Endodermal cell (in vitro differentiated cells): ENCODE data around the gene S100PBP. TPM values are rescaled to one million over a fixed set of nuclear protein-coding genes. Genes with fewer than 3 reads are reported as not detected.

Source experiments
- DNase-seq: peaks from one replicate; pipeline ENCODE4 v3.0.0-alpha.2; 2017
- H3K27ac ChIP-seq: 2 replicates; pipeline ENCODE4 v1.5.1; 2013; ENCODE audit warnings: mild to moderate bottlenecking, low read depth, low read length, moderate library complexity
- H3K27me3 ChIP-seq: 2 replicates; pipeline ENCODE4 v1.6.1; 2013; ENCODE audit warnings: mild to moderate bottlenecking, low read length, moderate library complexity; ENCODE audit not compliant: insufficient read depth, control insufficient read depth, poor library complexity, severe bottlenecking
- H3K36me3 ChIP-seq: 2 replicates; pipeline ENCODE4 v1.7.0; 2013; ENCODE audit warnings: mild to moderate bottlenecking, low read length, moderate library complexity; ENCODE audit not compliant: control insufficient read depth, insufficient read depth
- H3K4me1 ChIP-seq: one replicate; pipeline ENCODE4 v1.7.0; 2013; ENCODE audit warnings: low read length; ENCODE audit not compliant: control insufficient read depth, insufficient read depth
- H3K4me3 ChIP-seq: 2 replicates; pipeline ENCODE4 v1.5.1; 2013; ENCODE audit warnings: mild to moderate bottlenecking, low read length, moderate library complexity
- H3K9ac ChIP-seq: 2 replicates; pipeline ENCODE4 v1.6.1; 2013; ENCODE audit warnings: mild to moderate bottlenecking, low read length, moderate library complexity; ENCODE audit not compliant: poor library complexity, severe bottlenecking; ENCODE audit errors: extremely low read depth
- H3K9me3 ChIP-seq: 2 replicates; pipeline ENCODE4 v1.6.1; 2013; ENCODE audit warnings: mild to moderate bottlenecking, low read length, moderate library complexity; ENCODE audit not compliant: control insufficient read depth
- H3K27ac Mint-ChIP-seq: 2 replicates; pipeline ENCODE4 v1.8.0; 2020; ENCODE audit warnings: mixed read lengths
- H3K27me3 Mint-ChIP-seq: 2 replicates; pipeline ENCODE4 v1.8.0; 2021; ENCODE audit warnings: mild to moderate bottlenecking, mixed read lengths; ENCODE audit not compliant: insufficient read depth
- H3K36me3 Mint-ChIP-seq: 2 replicates; pipeline ENCODE4 v1.8.0; 2020; ENCODE audit warnings: low read depth, mixed read lengths
- H3K4me1 Mint-ChIP-seq: 2 replicates; pipeline ENCODE4 v1.8.0; 2020; ENCODE audit warnings: mixed read lengths
- H3K4me3 Mint-ChIP-seq: 2 replicates; pipeline ENCODE4 v1.8.0; 2020; ENCODE audit warnings: mild to moderate bottlenecking, moderate library complexity, mixed read lengths
- H3K9me3 Mint-ChIP-seq: 2 replicates; pipeline ENCODE4 v1.8.0; 2020; ENCODE audit warnings: mild to moderate bottlenecking, mixed read lengths
- WGBS, 2 experiments: methylation state at CpG; one replicate each; pipeline versions ENCODE4 v1.1.5 to v1.1.7; 2013; ENCODE audit warnings: missing lambda C conversion rate in 2 of 2, mixed read lengths in 1 of 2; ENCODE audit not compliant: insufficient coverage in 1 of 2, insufficient read length in 1 of 2; 5-methylcytosine and 5-hydroxymethylcytosine counted together
- total RNA-seq, 2 donors: library from RNA; stranded (reverse); fragmentation: NEBNext Ultra II Directional in 1 of 2; extraction: Animal tissue kit (Norgen Biotek cat#: 25700) in 1 of 2; gene quantifications; 2 replicates in 1 of 2; 3 replicates in 1 of 2; pipeline ENCODE4 v1.2.1, GENCODE V29; 2021
- TF ChIP-seq, protein P1 (sequence below): fragments of 200-600 bp; sonication (generic); conservative IDR thresholded peaks from 2 replicates; pipeline ENCODE4 v1.5.0; 2021; ENCODE audit warnings: antibody characterized with exemption, mild to moderate bottlenecking

The S100PBP gene
- total RNA-seq, 2 donors from 2014 or later: 91.4 to 112 TPM

DNA sequence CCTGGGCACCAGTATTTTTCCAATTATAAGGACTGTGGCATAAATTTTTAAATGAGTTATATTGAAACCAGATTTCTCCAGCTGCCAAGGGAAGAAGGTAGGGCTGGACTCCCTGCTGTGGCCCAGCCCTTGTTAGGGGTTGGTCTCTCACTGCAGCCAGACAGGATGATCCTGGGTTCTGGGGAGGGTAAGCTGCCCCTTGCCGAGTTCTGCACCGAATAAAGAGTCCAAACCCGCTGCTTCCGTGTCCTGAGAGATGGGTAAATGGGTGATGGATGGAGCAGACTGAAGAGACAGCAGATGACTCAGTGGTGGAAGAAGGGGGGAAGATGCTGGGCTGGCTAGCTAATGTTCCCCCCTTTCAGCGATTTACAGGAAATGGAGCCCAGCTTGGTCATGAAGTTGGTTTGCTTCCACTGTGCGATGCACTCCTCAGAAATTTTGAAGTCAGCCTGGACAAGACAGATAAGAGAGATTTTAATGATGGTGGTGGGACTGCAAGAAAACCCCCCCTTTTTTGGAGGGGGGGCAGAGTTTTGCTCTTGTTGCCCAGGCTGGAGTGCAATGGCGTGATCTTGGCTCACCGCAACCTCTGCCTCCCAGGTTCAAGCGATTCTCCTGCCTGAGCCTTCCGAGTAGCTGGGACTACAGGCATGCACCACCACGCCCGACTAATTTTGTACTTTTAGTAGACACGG, 41.7 kb upstream of the S100PBP start:
- H3K9me3 Mint-ChIP-seq: no peaks in the 10 kb centered on the region
- H3K9me3 ChIP-seq: no peaks in the 10 kb centered on the region
- H3K36me3 Mint-ChIP-seq: peaks cover 63% of the 10 kb centered on the region
- TF ChIP-seq, protein P1, sequence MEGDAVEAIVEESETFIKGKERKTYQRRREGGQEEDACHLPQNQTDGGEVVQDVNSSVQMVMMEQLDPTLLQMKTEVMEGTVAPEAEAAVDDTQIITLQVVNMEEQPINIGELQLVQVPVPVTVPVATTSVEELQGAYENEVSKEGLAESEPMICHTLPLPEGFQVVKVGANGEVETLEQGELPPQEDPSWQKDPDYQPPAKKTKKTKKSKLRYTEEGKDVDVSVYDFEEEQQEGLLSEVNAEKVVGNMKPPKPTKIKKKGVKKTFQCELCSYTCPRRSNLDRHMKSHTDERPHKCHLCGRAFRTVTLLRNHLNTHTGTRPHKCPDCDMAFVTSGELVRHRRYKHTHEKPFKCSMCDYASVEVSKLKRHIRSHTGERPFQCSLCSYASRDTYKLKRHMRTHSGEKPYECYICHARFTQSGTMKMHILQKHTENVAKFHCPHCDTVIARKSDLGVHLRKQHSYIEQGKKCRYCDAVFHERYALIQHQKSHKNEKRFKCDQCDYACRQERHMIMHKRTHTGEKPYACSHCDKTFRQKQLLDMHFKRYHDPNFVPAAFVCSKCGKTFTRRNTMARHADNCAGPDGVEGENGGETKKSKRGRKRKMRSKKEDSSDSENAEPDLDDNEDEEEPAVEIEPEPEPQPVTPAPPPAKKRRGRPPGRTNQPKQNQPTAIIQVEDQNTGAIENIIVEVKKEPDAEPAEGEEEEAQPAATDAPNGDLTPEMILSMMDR: no peak
- H3K4me3 ChIP-seq: no peak overlapping the region
- H3K4me1 Mint-ChIP-seq: peaks cover 21% of the 10 kb centered on the region
- no peak overlapping the region for H3K27ac ChIP-seq
- no peaks in the 10 kb centered on the region for H3K27me3 Mint-ChIP-seq
- H3K36me3 ChIP-seq: peaks cover 80% of the 10 kb centered on the region
- H3K4me1 ChIP-seq: peaks cover 16% of the 10 kb centered on the region
- H3K9ac ChIP-seq: no peak overlapping the region
- H3K27me3 ChIP-seq: no peaks in the 10 kb centered on the region
- peak overlapping the region; percentile 75 for H3K27ac Mint-ChIP-seq
- no peak overlapping the region for H3K4me3 Mint-ChIP-seq
- no peak for DNase-seq
- 93% methylated on average over 13 of the region's 13 CpGs for WGBS, 2 experiments

GRCh38 chr1:32779242-32779641, 38.2 kb upstream of the S100PBP start:
- no peaks in the 10 kb centered on the region for H3K9me3 ChIP-seq
- Mint-ChIP-seq H3K9me3 (no peaks in the 10 kb centered on the region), H3K27ac (no peak overlapping the region), H3K4me3 (no peak overlapping the region), H3K4me1 (peaks cover 7% of the 10 kb centered on the region), H3K36me3 (peaks cover 81% of the 10 kb centered on the region), H3K27me3 (no peaks in the 10 kb centered on the region)
- H3K4me1 ChIP-seq: peaks cover 20% of the 10 kb centered on the region
- no peak for DNase-seq
- 94 to 100% methylated on average over 4 to 5 of the region's 5 CpGs for WGBS, 2 experiments
- TF ChIP-seq, protein P1: no peak
- no peaks in the 10 kb centered on the region for H3K27me3 ChIP-seq
- H3K9ac ChIP-seq: no peak overlapping the region
- no peak overlapping the region for H3K27ac ChIP-seq
- no peak overlapping the region for H3K4me3 ChIP-seq
- H3K36me3 ChIP-seq: peaks cover 96% of the 10 kb centered on the region

- H3K4me1 Mint-ChIP-seq: peaks cover 4% of the 10 kb centered on the region
- WGBS, 2 experiments: 97% methylated on average over 7 to 8 of the region's 8 CpGs
- H3K36me3 ChIP-seq: peaks cover 98% of the 10 kb centered on the region
Measured at GRCh38 chr1:32780005-32780404, 37.4 kb upstream of the S100PBP start.

More at GRCh38 chr1:32780005-32780404, 37.4 kb upstream of the S100PBP start:
- Mint-ChIP-seq H3K9me3 (no peaks in the 10 kb centered on the region), H3K27ac (no peak overlapping the region), H3K4me3 (no peak overlapping the region), H3K27me3 (no peaks in the 10 kb centered on the region), H3K36me3 (peaks cover 81% of the 10 kb centered on the region)
- no peak overlapping the region for H3K4me3 ChIP-seq
- H3K9me3 ChIP-seq: no peaks in the 10 kb centered on the region
- TF ChIP-seq, protein P1: no peak
- H3K27ac ChIP-seq: no peak overlapping the region
- no peak overlapping the region for H3K9ac ChIP-seq
- no peak for DNase-seq
- H3K27me3 ChIP-seq: no peaks in the 10 kb centered on the region
- peaks cover 13% of the 10 kb centered on the region for H3K4me1 ChIP-seq
